ENCODE results near the gene RNF212. TPM values are rescaled to one million over a fixed set of nuclear protein-coding genes. Genes with fewer than 3 reads are reported as not detected.

RNF212 gene
- total RNA-seq, 1 experiment from 2014 or later = 2.4 TPM

DNA sequence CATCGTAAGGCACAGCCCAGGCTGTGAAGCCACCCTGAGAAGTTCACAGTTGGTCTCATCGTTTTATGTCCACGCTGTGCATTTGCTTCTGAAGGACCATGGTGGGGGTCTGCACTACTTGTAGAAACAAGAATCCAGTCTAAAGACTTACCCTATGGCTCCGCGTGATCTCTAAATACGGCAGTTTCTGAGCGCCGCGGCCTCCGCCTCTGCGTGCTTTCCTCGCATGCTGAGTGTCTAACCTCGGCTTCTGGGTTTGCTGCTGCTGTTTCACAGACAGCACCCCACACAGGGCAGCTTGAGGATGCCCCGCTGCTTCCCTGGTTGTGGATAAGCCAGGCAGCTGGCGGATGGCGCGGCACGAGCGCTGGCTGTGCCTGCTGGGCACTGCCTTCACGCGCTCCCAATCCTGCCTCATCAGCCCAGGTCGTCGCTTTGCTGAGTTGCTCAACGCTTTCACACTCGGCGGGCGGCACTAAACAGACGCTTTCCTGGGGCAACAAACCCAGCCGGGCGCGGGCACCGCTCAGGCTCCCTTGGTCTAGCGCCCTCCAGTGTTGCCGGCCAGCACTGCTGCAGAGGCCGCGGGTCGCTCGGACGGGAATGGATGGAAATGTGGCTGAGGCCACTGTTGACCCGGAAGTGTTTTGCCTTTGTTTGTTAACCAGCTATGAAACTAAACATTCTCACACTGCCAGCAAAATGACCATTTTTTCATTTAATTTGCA, 62.7 kb downstream of the RNF212 start:
- CTCF ChIA-PET = no interaction called here
- TF ChIP-seq CTCF (conservative IDR thresholded peaks at IDR 0.05; ENCODE audit: low read depth, low read length) = no peak
- no peak for TF ChIP-seq EZH2 (IDR thresholded peaks at IDR 0.05; ENCODE audit: borderline replicate concordance, low read depth, low read length, poor library complexity, severe bottlenecking)
- Histone ChIP-seq H3K4me3 (ENCODE audit: low read depth, low read length, poor library complexity, severe bottlenecking) (no peak overlapping the region), H3K27ac (ENCODE audit: low read depth, low read length, poor library complexity, severe bottlenecking) (no peak overlapping the region), H3K27me3 (replicated peaks; ENCODE audit: insufficient read depth, low read depth, low read length, poor library complexity) (peaks cover 60% of the 10 kb centered on the region), H3K9me3 (ENCODE audit: low read depth, low read length, poor library complexity, severe bottlenecking) (no peaks in the 10 kb centered on the region), H3K36me3 (ENCODE audit: insufficient read depth, low read length, poor library complexity, severe bottlenecking) (no peaks in the 10 kb centered on the region), H3K4me1 (ENCODE audit: insufficient read depth, low read length, poor library complexity, severe bottlenecking) (no peaks in the 10 kb centered on the region)
- no TSS peak for BruUV-seq (replicated peaks)
- intact Hi-C loops (cut with micrococcal nuclease; ENCODE audit: unreplicated experiment) = no loop called here
- POLR2A ChIA-PET (ENCODE audit: low non-redundant PET) = no interaction called here
- DNase-seq (ENCODE audit: low spot score) = no peak

DNA sequence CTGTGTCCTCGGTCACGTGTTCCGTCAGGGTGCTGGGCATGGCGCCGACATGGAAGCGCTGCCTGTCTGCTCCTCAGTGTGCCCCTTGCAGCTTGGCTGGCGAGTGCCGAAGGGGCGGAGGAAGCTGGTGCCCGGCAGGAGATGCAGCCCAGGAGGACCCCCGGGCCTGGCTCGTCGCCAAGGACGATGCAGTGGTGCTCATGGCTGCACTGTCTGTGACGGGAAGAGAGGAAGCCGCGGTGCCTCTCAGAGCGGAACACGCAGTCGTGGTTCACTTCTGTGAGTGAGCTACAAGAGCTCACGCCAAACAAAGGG, 63.8 kb downstream of the RNF212 start:
- Histone ChIP-seq H3K27me3 (replicated peaks; ENCODE audit: insufficient read depth, low read depth, low read length, poor library complexity) (peaks cover 65% of the 10 kb centered on the region), H3K4me3 (ENCODE audit: low read depth, low read length, poor library complexity, severe bottlenecking) (no peak overlapping the region), H3K4me1 (ENCODE audit: insufficient read depth, low read length, poor library complexity, severe bottlenecking) (no peaks in the 10 kb centered on the region), H3K36me3 (ENCODE audit: insufficient read depth, low read length, poor library complexity, severe bottlenecking) (no peaks in the 10 kb centered on the region), H3K27ac (ENCODE audit: low read depth, low read length, poor library complexity, severe bottlenecking) (no peak overlapping the region), H3K9me3 (ENCODE audit: low read depth, low read length, poor library complexity, severe bottlenecking) (no peaks in the 10 kb centered on the region)
- ChIA-PET POLR2A (ENCODE audit: low non-redundant PET) (no interaction called here), CTCF (no interaction called here)
- no peak for TF ChIP-seq EZH2 (IDR thresholded peaks at IDR 0.05; ENCODE audit: borderline replicate concordance, low read depth, low read length, poor library complexity, severe bottlenecking)
- no peak for TF ChIP-seq CTCF (conservative IDR thresholded peaks at IDR 0.05; ENCODE audit: low read depth, low read length)
- intact Hi-C loops (cut with micrococcal nuclease; ENCODE audit: unreplicated experiment) = no loop called here
- no peak for DNase-seq (ENCODE audit: low spot score)
- BruUV-seq (replicated peaks) = no TSS peak

DNA sequence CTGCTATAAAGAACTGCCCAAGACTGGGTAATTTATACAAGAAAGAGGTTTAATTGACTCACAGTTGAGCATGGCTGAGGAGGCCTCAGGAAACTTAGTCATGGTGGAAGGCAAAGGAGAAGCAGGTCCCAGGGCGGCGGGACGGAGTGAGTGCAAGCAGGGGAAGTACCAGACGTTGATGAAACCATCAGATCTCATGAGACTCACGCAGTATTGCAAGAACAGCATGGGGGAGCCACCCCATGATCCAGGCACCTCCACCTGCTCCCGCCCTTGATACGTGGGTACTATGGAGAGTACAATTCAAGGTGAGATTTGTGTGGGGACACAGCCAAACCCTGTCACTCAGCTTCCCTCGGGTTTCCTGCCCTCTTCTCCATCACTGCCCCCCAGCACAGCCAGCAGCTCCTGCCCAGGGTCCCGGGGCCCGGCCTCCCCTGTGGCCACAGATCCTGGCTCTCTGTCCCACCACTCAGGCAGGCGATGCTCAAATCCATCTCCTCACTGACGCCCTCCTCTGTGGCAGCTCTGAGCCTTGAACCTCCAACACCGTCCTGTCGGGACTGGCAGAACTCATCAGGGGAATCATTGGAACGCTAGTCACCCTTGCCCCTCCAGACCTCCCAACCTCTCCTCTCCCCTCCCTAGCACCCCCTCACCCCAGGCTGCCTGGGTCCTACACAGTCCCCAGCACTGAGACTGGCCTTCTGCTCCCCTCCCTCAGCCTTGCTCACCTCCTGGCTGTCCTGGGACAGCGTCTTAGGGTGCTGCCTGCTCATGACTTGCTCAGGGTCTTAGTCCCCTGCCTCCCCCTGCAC, 64.4 kb downstream of the RNF212 start:
- no peaks in the 10 kb centered on the region for H3K4me1 ChIP-seq (ENCODE audit: insufficient read depth, low read length, poor library complexity, severe bottlenecking)
- no peak overlapping the region for H3K4me3 ChIP-seq (ENCODE audit: low read depth, low read length, poor library complexity, severe bottlenecking)
- POLR2A ChIA-PET (ENCODE audit: low non-redundant PET) = no interaction called here
- no peaks in the 10 kb centered on the region for H3K36me3 ChIP-seq (ENCODE audit: insufficient read depth, low read length, poor library complexity, severe bottlenecking)
- intact Hi-C loops (cut with micrococcal nuclease; ENCODE audit: unreplicated experiment) = no loop called here
- BruUV-seq (replicated peaks) = no TSS peak
- no peak overlapping the region for H3K27ac ChIP-seq (ENCODE audit: low read depth, low read length, poor library complexity, severe bottlenecking)
- no peaks in the 10 kb centered on the region for H3K9me3 ChIP-seq (ENCODE audit: low read depth, low read length, poor library complexity, severe bottlenecking)
- no peak for TF ChIP-seq EZH2 (IDR thresholded peaks at IDR 0.05; ENCODE audit: borderline replicate concordance, low read depth, low read length, poor library complexity, severe bottlenecking)
- TF ChIP-seq CTCF (conservative IDR thresholded peaks at IDR 0.05; ENCODE audit: low read depth, low read length) = no peak
- DNase-seq (ENCODE audit: low spot score) = no peak
- CTCF ChIA-PET = no interaction called here
- peaks cover 70% of the 10 kb centered on the region for H3K27me3 ChIP-seq (replicated peaks; ENCODE audit: insufficient read depth, low read depth, low read length, poor library complexity)
